K562 (cell line): Measurements from ENCODE around the gene TMC4.

ENCODE experiments used
- GABPB1 ChIP-seq: sonication (generic); formaldehyde crosslinking; IDR thresholded peaks from 2 replicates; pipeline ENCODE4 v1.8.0; 2022; ENCODE audit warnings: mild to moderate bottlenecking, missing genetic modification reagents
- YY1 ChIP-seq, 3 experiments: IDR thresholded peaks; 2 replicates each; pipeline ENCODE4 v1.6.1; 2011; ENCODE audit warnings: low read length in 2 of 3, mild to moderate bottlenecking in 2 of 3, moderate library complexity in 2 of 3, borderline replicate concordance in 1 of 3, control low read depth in 1 of 3, low read depth in 1 of 3; ENCODE audit not compliant: insufficient read depth in 3 of 3, insufficient replicate concordance in 2 of 3, control insufficient read depth in 1 of 3, insufficient read length in 1 of 3; ENCODE audit errors: extremely low read depth in 1 of 3
- TF ChIP-seq, protein P1 (sequence below): sonication (generic); formaldehyde crosslinking; IDR thresholded peaks from 2 replicates; pipeline ENCODE4 v1.8.1; 2023; ENCODE audit warnings: mild to moderate bottlenecking, missing genetic modification reagents, moderate library complexity

GRCh38 chr19:54153731-54154326, 19.1 kb downstream of the TMC4 start:
- TF ChIP-seq GABPB1 = no peak
- TF ChIP-seq, protein P1, sequence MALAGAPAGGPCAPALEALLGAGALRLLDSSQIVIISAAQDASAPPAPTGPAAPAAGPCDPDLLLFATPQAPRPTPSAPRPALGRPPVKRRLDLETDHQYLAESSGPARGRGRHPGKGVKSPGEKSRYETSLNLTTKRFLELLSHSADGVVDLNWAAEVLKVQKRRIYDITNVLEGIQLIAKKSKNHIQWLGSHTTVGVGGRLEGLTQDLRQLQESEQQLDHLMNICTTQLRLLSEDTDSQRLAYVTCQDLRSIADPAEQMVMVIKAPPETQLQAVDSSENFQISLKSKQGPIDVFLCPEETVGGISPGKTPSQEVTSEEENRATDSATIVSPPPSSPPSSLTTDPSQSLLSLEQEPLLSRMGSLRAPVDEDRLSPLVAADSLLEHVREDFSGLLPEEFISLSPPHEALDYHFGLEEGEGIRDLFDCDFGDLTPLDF (CRISPR knock-in tag) = no peak
- no peak for TF ChIP-seq YY1 (IDR thresholded peaks at IDR 0.05; ENCODE audit: borderline replicate concordance in 1 of 3, control insufficient read depth in 1 of 3, extremely low read depth in 1 of 3, insufficient read depth in 3 of 3, insufficient read length in 1 of 3, insufficient replicate concordance in 2 of 3, low read depth in 1 of 3, low read length in 2 of 3)
